HCT116 (cell line): ENCODE data around the gene MAN2A2. TPM values are rescaled to one million over a fixed set of nuclear protein-coding genes. Genes with fewer than 3 reads are reported as not detected.

Source experiments
- ATAC-seq: fragments of 200-7000 bp; cut with Tn5 transposase; 2 replicates; pipeline ENCODE4 v1.9.1; 2020; ENCODE audit warnings: mild to moderate bottlenecking, moderate library complexity
- BruUV-seq: library from RNA; stranded (reverse); fragments of 400-500 nt; replicated peaks from 2 replicates; lab custom pipeline; 2021; lab: Mats Ljungman, UMichigan
- CTCF ChIA-PET: fragments of 300-600 bp; sonication (Branson Sonifier 250); formaldehyde crosslinking; loops from one replicate; lab custom pipeline; 2021; ENCODE audit warnings: antibody characterized with exemption; lab: Charles Lee
- POLR2A ChIA-PET: fragments of 300-600, 350-600 bp; sonication (Branson Sonifier 250); formaldehyde crosslinking; loops from one replicate; lab custom pipeline; 2021; ENCODE audit warnings: antibody characterized with exemption; lab: Charles Lee
- RAD21 ChIA-PET, 2 experiments: fragments of 300-600 bp; sonication (Branson Sonifier 250); formaldehyde crosslinking; loops; one replicate each; lab custom pipeline; 2023; ENCODE audit warnings: low total read pairs in 2 of 2; ENCODE audit not compliant: uncharacterized antibody in 2 of 2, unreplicated experiment in 2 of 2, low non-redundant PET in 1 of 2; lab: Charles Lee
- DNase-seq: peaks from one replicate; pipeline ENCODE4 v3.0.0-alpha.2; 2010; ENCODE audit warnings: low read depth, low spot score
- H2AFZ ChIP-seq: fragments of 200-600 bp; shearing (Covaris generic), sonication (generic); 2 replicates; pipeline ENCODE4 v1.6.1; 2017; ENCODE audit warnings: low read depth, mixed run types, mixed read lengths, antibody characterized with exemption, low read length; ENCODE audit not compliant: poor library complexity, severe bottlenecking
- H3K27ac ChIP-seq: 2 replicates; pipeline ENCODE4 v1.5.1; 2012; ENCODE audit warnings: low read depth, low read length
- H3K27me3 ChIP-seq: fragments of 200-600 bp; sonication (generic); 2 replicates; pipeline ENCODE4 v1.6.1; 2016; ENCODE audit warnings: mixed run types, low read length, mixed read lengths; ENCODE audit not compliant: insufficient read depth
- H3K36me3 ChIP-seq, 2 experiments: fragments of 200-500 bp in 1 of 2; fragments of 200-600 bp in 1 of 2; sonication (Bioruptor generic) in 1 of 2; sonication (generic) in 1 of 2; 2 replicates each; pipeline versions ENCODE4 v1.5.1 to v1.6.1; 2014 to 2016; ENCODE audit warnings: low read length in 2 of 2, inconsistent platforms in 1 of 2, mixed read lengths in 1 of 2, mixed run types in 1 of 2; ENCODE audit not compliant: insufficient read depth in 2 of 2, control insufficient read depth in 1 of 2
- H3K4me1 ChIP-seq, 2 experiments: fragments of 200-600 bp in 1 of 2; sonication (generic) in 1 of 2; 2 replicates each; pipeline versions ENCODE4 v1.5.1 to v1.6.1; 2012 to 2017; ENCODE audit warnings: low read length in 2 of 2, inconsistent platforms in 1 of 2, mild to moderate bottlenecking in 1 of 2, mixed read lengths in 1 of 2, mixed run types in 1 of 2, moderate library complexity in 1 of 2; ENCODE audit not compliant: insufficient read depth in 2 of 2, control insufficient read depth in 1 of 2
- H3K4me2 ChIP-seq: fragments of 200-600 bp; sonication (generic); 2 replicates; pipeline ENCODE4 v1.6.1; 2017; ENCODE audit warnings: mixed run types, low read length, mixed read lengths
- H3K4me3 ChIP-seq, 2 experiments: fragments of 200-600 bp in 1 of 2; sonication (generic) in 1 of 2; replicated peaks in 1 of 2; 2 replicates each; pipeline ENCODE4 v1.5.1; 2011 to 2016; ENCODE audit warnings: low read length in 2 of 2, control low read depth in 1 of 2, low read depth in 1 of 2, mild to moderate bottlenecking in 1 of 2, mixed read lengths in 1 of 2, mixed run types in 1 of 2
- H3K79me2 ChIP-seq: fragments of 200-600 bp; sonication (generic); 2 replicates; pipeline ENCODE4 v1.6.1; 2017; ENCODE audit warnings: mild to moderate bottlenecking, mixed run types, low read length, moderate library complexity, mixed read lengths; ENCODE audit not compliant: insufficient read depth
- H3K9ac ChIP-seq: fragments of 200-600 bp; sonication (generic); 2 replicates; pipeline ENCODE4 v1.6.1; 2016; ENCODE audit warnings: low read length, mixed read lengths
- H3K9me2 ChIP-seq: fragments of 200-600 bp; sonication (generic), shearing (Covaris generic); 2 replicates; pipeline ENCODE4 v1.6.1; 2017; ENCODE audit warnings: mixed run types, mild to moderate bottlenecking, moderate library complexity; ENCODE audit not compliant: insufficient read depth
- H3K9me3 ChIP-seq, 2 experiments: fragments of 200-500 bp in 1 of 2; fragments of 200-600 bp in 1 of 2; sonication (Bioruptor generic) in 1 of 2; sonication (generic) in 1 of 2; 2 replicates each; pipeline ENCODE4 v1.6.1; 2014 to 2017; ENCODE audit warnings: low read length in 2 of 2, mixed read lengths in 2 of 2, inconsistent platforms in 1 of 2, low read depth in 1 of 2, mild to moderate bottlenecking in 1 of 2, mixed run types in 1 of 2, moderate library complexity in 1 of 2; ENCODE audit not compliant: control insufficient read depth in 1 of 2, insufficient read depth in 1 of 2
- H4K20me1 ChIP-seq: fragments of 200-600 bp; sonication (generic), shearing (Covaris generic); 2 replicates; pipeline ENCODE4 v1.6.1; 2017; ENCODE audit warnings: mixed run types, mild to moderate bottlenecking, moderate library complexity; ENCODE audit not compliant: insufficient read depth
- CBX3 ChIP-seq: IDR thresholded peaks from 2 replicates; pipeline ENCODE4 v1.6.1; 2012; ENCODE audit warnings: low read depth
- FOSL1 ChIP-seq: IDR thresholded peaks from 2 replicates; pipeline ENCODE4 v1.6.1; 2012; ENCODE audit warnings: low read depth
- RAD21 ChIP-seq: IDR thresholded peaks from 2 replicates; pipeline ENCODE4 v1.6.1; 2012; ENCODE audit warnings: low read depth, mild to moderate bottlenecking
- SIN3A ChIP-seq: IDR thresholded peaks from 2 replicates; pipeline ENCODE4 v1.6.1; 2012; ENCODE audit warnings: low read depth
- SP1 ChIP-seq: IDR thresholded peaks from 2 replicates; pipeline ENCODE4 v1.6.1; 2012; ENCODE audit warnings: low read depth
- TCF7L2 ChIP-seq: IDR thresholded peaks from 2 replicates; pipeline ENCODE4 v1.7.0; 2011; ENCODE audit warnings: borderline replicate concordance, inconsistent platforms; ENCODE audit not compliant: insufficient read depth, insufficient read length; ENCODE audit errors: extremely low read depth
- intact Hi-C: fragments of 100-400 bp; cut with micrococcal nuclease; formaldehyde crosslinking; loops from 2 replicates; pipeline ENCODE4 v1.10.0; 2022
- total RNA-seq: library from RNA; stranded (reverse); gene quantifications from one replicate; pipeline ENCODE4 v1.2.1, GENCODE V29; 2021; ENCODE audit not compliant: unreplicated experiment
- TF ChIP-seq, protein P1 (sequence below): IDR thresholded peaks from 2 replicates; pipeline ENCODE4 v1.6.1; 2012; ENCODE audit warnings: low read depth

MAN2A2 gene
- total RNA-seq, 1 experiment from 2014 or later: 44.9 TPM

DNA sequence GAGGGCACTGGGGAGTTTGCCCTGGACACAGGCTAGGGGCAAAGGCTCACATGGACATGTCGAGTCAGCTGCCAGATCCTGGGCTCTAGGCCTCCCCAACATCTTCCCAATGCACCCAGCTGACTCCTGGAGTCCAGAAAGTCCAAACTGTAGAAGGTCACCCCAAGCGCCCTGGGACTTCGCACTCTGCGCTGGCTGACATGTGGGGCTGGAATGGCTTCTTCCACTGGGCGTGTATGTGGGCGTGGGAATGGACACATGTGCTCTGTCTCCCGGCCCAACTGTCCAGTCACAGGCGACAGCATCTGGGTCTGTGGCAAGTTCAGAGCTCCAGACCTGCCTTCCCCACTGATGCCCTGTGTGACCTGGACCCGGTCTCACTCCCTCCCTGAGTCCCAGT lies 48.0 kb upstream of the MAN2A2 start:
- H3K9me2 ChIP-seq: no peaks in the 10 kb centered on the region
- H3K36me3 ChIP-seq: no peaks in the 10 kb centered on the region
- no peak overlapping the region for H3K4me2 ChIP-seq
- no peak overlapping the region for H2AFZ ChIP-seq
- peaks cover 9 to 24% of the 10 kb centered on the region in 2 experiments for H3K4me1 ChIP-seq
- intact Hi-C loops: no loop called here
- H3K27me3 ChIP-seq: peaks cover 8% of the 10 kb centered on the region; the same call in 1 of the 2 replicates
- ATAC-seq (no peak), DNase-seq (no peak)
- POLR2A ChIA-PET: interaction anchor here (1.6 kb wide), 1 partner anchor 13 kb away, joined by 4 read pairs; the partner anchor contains the start of gene FURIN
- no peaks in the 10 kb centered on the region for H3K9me3 ChIP-seq
- no peak overlapping the region for H3K27ac ChIP-seq
- RAD21 ChIA-PET: no interaction called here
- CTCF ChIA-PET: no interaction called here
- no peak overlapping the region for H3K9ac ChIP-seq
- no peaks in the 10 kb centered on the region for H4K20me1 ChIP-seq
- no peak for TF ChIP-seq TCF7L2
- no peak for TF ChIP-seq SP1
- TF ChIP-seq SIN3A: no peak
- no peak for TF ChIP-seq FOSL1
- TF ChIP-seq CBX3: no peak
- TF ChIP-seq RAD21: no peak
- TF ChIP-seq, protein P1, sequence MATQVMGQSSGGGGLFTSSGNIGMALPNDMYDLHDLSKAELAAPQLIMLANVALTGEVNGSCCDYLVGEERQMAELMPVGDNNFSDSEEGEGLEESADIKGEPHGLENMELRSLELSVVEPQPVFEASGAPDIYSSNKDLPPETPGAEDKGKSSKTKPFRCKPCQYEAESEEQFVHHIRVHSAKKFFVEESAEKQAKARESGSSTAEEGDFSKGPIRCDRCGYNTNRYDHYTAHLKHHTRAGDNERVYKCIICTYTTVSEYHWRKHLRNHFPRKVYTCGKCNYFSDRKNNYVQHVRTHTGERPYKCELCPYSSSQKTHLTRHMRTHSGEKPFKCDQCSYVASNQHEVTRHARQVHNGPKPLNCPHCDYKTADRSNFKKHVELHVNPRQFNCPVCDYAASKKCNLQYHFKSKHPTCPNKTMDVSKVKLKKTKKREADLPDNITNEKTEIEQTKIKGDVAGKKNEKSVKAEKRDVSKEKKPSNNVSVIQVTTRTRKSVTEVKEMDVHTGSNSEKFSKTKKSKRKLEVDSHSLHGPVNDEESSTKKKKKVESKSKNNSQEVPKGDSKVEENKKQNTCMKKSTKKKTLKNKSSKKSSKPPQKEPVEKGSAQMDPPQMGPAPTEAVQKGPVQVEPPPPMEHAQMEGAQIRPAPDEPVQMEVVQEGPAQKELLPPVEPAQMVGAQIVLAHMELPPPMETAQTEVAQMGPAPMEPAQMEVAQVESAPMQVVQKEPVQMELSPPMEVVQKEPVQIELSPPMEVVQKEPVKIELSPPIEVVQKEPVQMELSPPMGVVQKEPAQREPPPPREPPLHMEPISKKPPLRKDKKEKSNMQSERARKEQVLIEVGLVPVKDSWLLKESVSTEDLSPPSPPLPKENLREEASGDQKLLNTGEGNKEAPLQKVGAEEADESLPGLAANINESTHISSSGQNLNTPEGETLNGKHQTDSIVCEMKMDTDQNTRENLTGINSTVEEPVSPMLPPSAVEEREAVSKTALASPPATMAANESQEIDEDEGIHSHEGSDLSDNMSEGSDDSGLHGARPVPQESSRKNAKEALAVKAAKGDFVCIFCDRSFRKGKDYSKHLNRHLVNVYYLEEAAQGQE: no peak
- TF ChIP-seq, all 23 proteins: peak for 0
- no peak overlapping the region for H3K4me3 ChIP-seq
- BruUV-seq: no TSS peak
- H3K79me2 ChIP-seq: no peaks in the 10 kb centered on the region
